Hepatocyte (in vitro differentiated cells): ENCODE measurements around the gene TRMT44. TPM values are rescaled to one million over a fixed set of nuclear protein-coding genes. Genes with fewer than 3 reads are reported as not detected.

ENCODE experiments used
- DNase-seq: peaks from one replicate; pipeline ENCODE4 v3.0.0-alpha.2; 2016; ENCODE audit warnings: low spot score
- H2AFZ ChIP-seq: fragments of 200-600 bp; sonication (generic); 2 replicates; pipeline ENCODE4 v1.6.0; 2016; ENCODE audit warnings: antibody characterized with exemption, mild to moderate bottlenecking
- H3K27ac ChIP-seq: fragments of 200-600 bp; sonication (generic); 2 replicates; pipeline ENCODE4 v1.5.1; 2016; ENCODE audit warnings: mild to moderate bottlenecking
- H3K27me3 ChIP-seq: fragments of 200-600 bp; sonication (generic); 2 replicates; pipeline ENCODE4 v1.6.1; 2016
- H3K36me3 ChIP-seq: fragments of 200-600 bp; sonication (generic); replicated peaks from 2 replicates; pipeline ENCODE4 v1.5.1; 2016; ENCODE audit warnings: low read depth; ENCODE audit not compliant: insufficient read depth
- H3K4me1 ChIP-seq: fragments of 200-600 bp; sonication (generic); 2 replicates; pipeline ENCODE4 v1.5.1; 2016; ENCODE audit warnings: mild to moderate bottlenecking, moderate library complexity; ENCODE audit not compliant: insufficient read depth
- H3K4me2 ChIP-seq: fragments of 200-600 bp; sonication (generic); 2 replicates; pipeline ENCODE4 v1.6.0; 2016
- H3K4me3 ChIP-seq: fragments of 200-600 bp; sonication (generic); 2 replicates; pipeline ENCODE4 v1.5.1; 2016; ENCODE audit warnings: mild to moderate bottlenecking
- H3K79me2 ChIP-seq: fragments of 200-600 bp; sonication (generic); 2 replicates; pipeline ENCODE4 v1.6.0; 2017; ENCODE audit warnings: mild to moderate bottlenecking
- H3K9me2 ChIP-seq: fragments of 200-600 bp; sonication (generic); replicated peaks from 2 replicates; pipeline ENCODE4 v1.6.0; 2017; ENCODE audit warnings: mild to moderate bottlenecking; ENCODE audit not compliant: insufficient read depth
- H3K9me3 ChIP-seq: fragments of 200-600 bp; sonication (generic); 2 replicates; pipeline ENCODE4 v1.5.1; 2016; ENCODE audit warnings: low read depth, mild to moderate bottlenecking
- H4K20me1 ChIP-seq: fragments of 200-600 bp; sonication (generic); 2 replicates; pipeline ENCODE4 v1.6.0; 2016; ENCODE audit warnings: mild to moderate bottlenecking; ENCODE audit not compliant: insufficient read depth, poor library complexity, severe bottlenecking
- CTCF ChIP-seq: fragments of 200-600 bp; sonication (generic); IDR thresholded peaks from 2 replicates; pipeline ENCODE4 v1.5.1; 2016; ENCODE audit warnings: antibody characterized with exemption, mild to moderate bottlenecking; ENCODE audit not compliant: poor library complexity
- EZH2 ChIP-seq: fragments of 200-600 bp; sonication (generic); IDR thresholded peaks from 2 replicates; pipeline ENCODE4 v1.6.1; 2016; ENCODE audit warnings: antibody characterized with exemption, mild to moderate bottlenecking, borderline replicate concordance
- EZH2phosphoT487 ChIP-seq: fragments of 200-600 bp; sonication (generic); IDR thresholded peaks from one replicate; pipeline ENCODE4 v1.6.1; 2018; ENCODE audit warnings: antibody characterized with exemption, mild to moderate bottlenecking, low read depth, moderate library complexity; ENCODE audit not compliant: unreplicated experiment, severe bottlenecking
- WGBS: methylation state at CpG from one replicate; pipeline ENCODE4 v1.1.6; 2016; ENCODE audit warnings: low lambda C conversion rate; ENCODE audit errors: missing lambda C conversion rate; 5-methylcytosine and 5-hydroxymethylcytosine counted together
- polyA plus RNA-seq: library from polyadenylated mRNA; unstranded; fragments of >200 nt; fragmentation: Nextera tagmentation; extraction: Ambion mirVana; gene quantifications from 2 replicates; pipeline ENCODE4 v1.2.1, GENCODE V29; 2016
- total RNA-seq: library from RNA; depleted of rRNA; stranded (reverse); fragments of >200 nt; gene quantifications from 2 replicates; pipeline ENCODE4 v1.2.3, GENCODE V29; 2014

Gene TRMT44
- total and polyA plus RNA-seq, 2 experiments from 2014 or later, result 8.2 to 13.2 TPM

GRCh38 chr4:8410641-8411271 lies 29.8 kb upstream of the TRMT44 start:
- no peaks in the 10 kb centered on the region for H3K36me3 ChIP-seq
- TF ChIP-seq CTCF (peak; percentile 35), EZH2 (no peak), EZH2phosphoT487 (no peak)
- DNase-seq, result peak; percentile 80
- no peak overlapping the region for H3K4me2 ChIP-seq
- H4K20me1 ChIP-seq, result no peaks in the 10 kb centered on the region
- no peak overlapping the region for H2AFZ ChIP-seq
- no peaks in the 10 kb centered on the region for H3K4me1 ChIP-seq
- no peak overlapping the region for H3K4me3 ChIP-seq
- 74% methylated on average over 26 of the region's 26 CpGs for WGBS
- no peaks in the 10 kb centered on the region for H3K9me3 ChIP-seq
- H3K27me3 ChIP-seq, result no peaks in the 10 kb centered on the region
- H3K79me2 ChIP-seq, result no peaks in the 10 kb centered on the region
- no peak overlapping the region for H3K27ac ChIP-seq
- H3K9me2 ChIP-seq, result no peaks in the 10 kb centered on the region

GRCh38 chr4:8411351-8412180 lies 29.0 kb upstream of the TRMT44 start:
- no peak for DNase-seq
- WGBS, result 90% methylated on average over 12 of the region's 13 CpGs
- Histone ChIP-seq H3K4me2 (no peak overlapping the region), H3K79me2 (no peaks in the 10 kb centered on the region), H2AFZ (no peak overlapping the region), H3K4me3 (no peak overlapping the region), H4K20me1 (no peaks in the 10 kb centered on the region), H3K27me3 (no peaks in the 10 kb centered on the region), H3K27ac (no peak overlapping the region), H3K36me3 (no peaks in the 10 kb centered on the region), H3K4me1 (no peaks in the 10 kb centered on the region), H3K9me3 (no peaks in the 10 kb centered on the region), H3K9me2 (no peaks in the 10 kb centered on the region)
- TF ChIP-seq EZH2phosphoT487 (no peak), EZH2 (no peak), CTCF (no peak)

- 98% methylated on average over 5 of the region's 5 CpGs for WGBS
- H3K36me3 ChIP-seq, result no peaks in the 10 kb centered on the region
Observed at GRCh38 chr4:8412288-8412687, 28.3 kb upstream of the TRMT44 start.

More at GRCh38 chr4:8412288-8412687, 28.3 kb upstream of the TRMT44 start:
- no peak for DNase-seq
- Histone ChIP-seq H4K20me1 (no peaks in the 10 kb centered on the region), H3K27me3 (no peaks in the 10 kb centered on the region), H3K4me1 (no peaks in the 10 kb centered on the region), H3K9me3 (no peaks in the 10 kb centered on the region), H2AFZ (no peak overlapping the region), H3K9me2 (no peaks in the 10 kb centered on the region), H3K79me2 (peaks cover 6% of the 10 kb centered on the region), H3K27ac (no peak overlapping the region), H3K4me3 (no peak overlapping the region), H3K4me2 (no peak overlapping the region)
- TF ChIP-seq EZH2phosphoT487 (no peak), EZH2 (no peak), CTCF (no peak)
